K562 (cell line): Measurements from ENCODE around the gene EXOC3.

Experiments used
- BACH1 ChIP-seq: fragments of 200-800 bp; sonication (Bioruptor generic); IDR thresholded peaks from 2 replicates; pipeline ENCODE4 v1.6.1; 2016; ENCODE audit warnings: missing genetic modification characterization, missing compliant biosample characterization
- BRCA1 ChIP-seq, 2 experiments: fragments of 450-650 bp in 1 of 2; sonication (generic) in 1 of 2; formaldehyde crosslinking in 1 of 2; IDR thresholded peaks; 2 replicates each; pipeline versions ENCODE4 v1.5.0 to v1.6.1; 2017 to 2020; ENCODE audit warnings: mild to moderate bottlenecking in 1 of 2, missing genetic modification reagents in 1 of 2
- C11orf30 ChIP-seq: fragments of 450-650 bp; IDR thresholded peaks from 2 replicates; pipeline ENCODE4 v1.6.1; 2016; ENCODE audit warnings: low read depth, mild to moderate bottlenecking
- CTCF ChIP-seq, 3 experiments: IDR thresholded peaks in 2 of 3; conservative IDR thresholded peaks in 1 of 3; 2 replicates each; pipeline ENCODE4 v1.5.1; 2011 to 2012; ENCODE audit warnings: low read length in 3 of 3, mild to moderate bottlenecking in 3 of 3, control low read depth in 2 of 3, improper control_type of control experiment in 1 of 3, inconsistent platforms in 1 of 3, low read depth in 1 of 3, mixed read lengths in 1 of 3, moderate library complexity in 1 of 3; ENCODE audit not compliant: insufficient read depth in 2 of 3
- JUNB ChIP-seq: fragments of 450-650 bp; formaldehyde crosslinking; conservative IDR thresholded peaks from 2 replicates; pipeline ENCODE4 v1.4.0; 2020; ENCODE audit warnings: mild to moderate bottlenecking
- NFRKB ChIP-seq: fragments of 450-650 bp; IDR thresholded peaks from 2 replicates; pipeline ENCODE4 v1.6.1; 2016; ENCODE audit warnings: low read depth
- NR2C2 ChIP-seq, 2 experiments: fragments of 200-800 bp in 1 of 2; sonication (Bioruptor generic) in 1 of 2; sonication (generic) in 1 of 2; formaldehyde crosslinking in 1 of 2; IDR thresholded peaks; 2 replicates each; pipeline versions ENCODE4 v1.6.1 to v1.8.0; 2016 to 2022; ENCODE audit warnings: mild to moderate bottlenecking in 1 of 2, missing compliant biosample characterization in 1 of 2, missing genetic modification characterization in 1 of 2, missing genetic modification reagents in 1 of 2
- PRPF4 ChIP-seq: fragments of 200-400 bp; formaldehyde crosslinking; IDR thresholded peaks from one replicate; pipeline ENCODE4 v1.6.1; 2017; ENCODE audit warnings: low read length, low read depth, mild to moderate bottlenecking; ENCODE audit not compliant: insufficient read depth, poor library complexity, severe bottlenecking
- REST ChIP-seq, 2 experiments: fragments of 450-650 bp; formaldehyde crosslinking in 1 of 2; IDR thresholded peaks; 2 replicates each; pipeline versions ENCODE4 v1.4.0 to v1.6.1; 2014 to 2020; ENCODE audit warnings: mild to moderate bottlenecking in 2 of 2, borderline replicate concordance in 1 of 2, low read depth in 1 of 2
- ZNF146 ChIP-seq: IDR thresholded peaks from one replicate; pipeline ENCODE4 v1.6.1; 2018; ENCODE audit warnings: missing compliant biosample characterization; ENCODE audit not compliant: unreplicated experiment
- ZNF24 ChIP-seq: fragments of 450-650 bp; IDR thresholded peaks from 2 replicates; pipeline ENCODE4 v1.6.1; 2016

- TF ChIP-seq ZNF24: no peak
- no peak for TF ChIP-seq BRCA1 (IDR thresholded peaks at IDR 0.05)
- no peak for TF ChIP-seq BRCA1 (CRISPR knock-in tag; IDR thresholded peaks at IDR 0.05)
- TF ChIP-seq PRPF4: no peak
- TF ChIP-seq BACH1 (tag): no peak
- TF ChIP-seq CTCF (IDR thresholded peaks at IDR 0.05 in 2 of 3, conservative IDR thresholded peaks at IDR 0.05 in 1 of 3; ENCODE audit: insufficient read depth in 2 of 3, low read depth in 1 of 3, low read length in 3 of 3): no peak
- no peak for TF ChIP-seq REST (IDR thresholded peaks at IDR 0.05; ENCODE audit: borderline replicate concordance)
- no peak for TF ChIP-seq REST (CRISPR knock-in tag; IDR thresholded peaks at IDR 0.05; ENCODE audit: low read depth)
- TF ChIP-seq JUNB: no peak
- TF ChIP-seq ZNF146 (CRISPR knock-in tag): no peak
- TF ChIP-seq NFRKB: no peak
- TF ChIP-seq NR2C2 (CRISPR knock-in tag; IDR thresholded peaks at IDR 0.05): no peak
- no peak for TF ChIP-seq NR2C2 (tag; IDR thresholded peaks at IDR 0.05)
- no peak for TF ChIP-seq C11orf30
Observed at GRCh38 chr5:489689-490080, 46.7 kb downstream of the EXOC3 start.
